ENCODE results near the gene HACD2. TPM values are rescaled to one million over a fixed set of nuclear protein-coding genes. Genes with fewer than 3 reads are reported as not detected.

The HACD2 gene
- 13.5 and 22.4 TPM in 2 replicates for total RNA-seq

- peak; percentile 98 for DNase-seq (ENCODE audit: low read depth in 2 of 2)
These were observed at the start of gene HACD2 for GRCh38 chr3:123584988-123585937. TSS of gene HACD2 (minus strand) at chr3:123585053. CDS start at chr3:123585027, 26 bp downstream.

- DNase-seq (ENCODE audit: low read depth in 2 of 2), result no peak
These were observed 49.5 kb upstream of the HACD2 start for GRCh38 chr3:123634149-123635051.

- no peak for DNase-seq (ENCODE audit: low read depth in 2 of 2)
These were observed 48.7 kb upstream of the HACD2 start for GRCh38 chr3:123633530-123633929.

GRCh38 chr3:123632161-123632655, 47.4 kb upstream of the HACD2 start:
- peak in 1 of 2 donors; percentile 69 for DNase-seq (ENCODE audit: low read depth in 2 of 2)

- no peak for DNase-seq (ENCODE audit: low read depth in 2 of 2)
These were observed 44.8 kb upstream of the HACD2 start for GRCh38 chr3:123629747-123630047.

GRCh38 chr3:123628996-123629746, 44.3 kb upstream of the HACD2 start:
- DNase-seq (ENCODE audit: low read depth in 2 of 2), result no peak

GRCh38 chr3:123627673-123628670, 43.1 kb upstream of the HACD2 start:
- DNase-seq (ENCODE audit: low read depth in 2 of 2), result no peak

- DNase-seq (ENCODE audit: low read depth in 2 of 2), result no peak
These were observed 42.0 kb upstream of the HACD2 start for GRCh38 chr3:123626881-123627280.

GRCh38 chr3:123624302-123624701, 39.4 kb upstream of the HACD2 start:
- DNase-seq (ENCODE audit: low read depth in 2 of 2), result no peak

GRCh38 chr3:123623346-123623880, 38.6 kb upstream of the HACD2 start:
- no peak for DNase-seq (ENCODE audit: low read depth in 2 of 2)

GRCh38 chr3:123622766-123623165, 37.9 kb upstream of the HACD2 start:
- DNase-seq (ENCODE audit: low read depth in 2 of 2), result no peak

- DNase-seq (ENCODE audit: low read depth in 2 of 2), result no peak
These were observed 37.0 kb upstream of the HACD2 start for GRCh38 chr3:123621850-123622189.

GRCh38 chr3:123621186-123621849, 36.5 kb upstream of the HACD2 start:
- no peak for DNase-seq (ENCODE audit: low read depth in 2 of 2)

- no peak for DNase-seq (ENCODE audit: low read depth in 2 of 2)
These were observed 35.5 kb upstream of the HACD2 start for GRCh38 chr3:123620343-123620742.

- DNase-seq (ENCODE audit: low read depth in 2 of 2), result peak in 1 of 2 donors; percentile 57
These were observed 34.1 kb upstream of the HACD2 start for GRCh38 chr3:123618768-123619484.

GRCh38 chr3:123618076-123618708, 33.3 kb upstream of the HACD2 start:
- no peak for DNase-seq (ENCODE audit: low read depth in 2 of 2)

- no peak for DNase-seq (ENCODE audit: low read depth in 2 of 2)
These were observed 31.7 kb upstream of the HACD2 start for GRCh38 chr3:123616593-123616992.

GRCh38 chr3:123613543-123613942, 28.7 kb upstream of the HACD2 start:
- no peak for DNase-seq (ENCODE audit: low read depth in 2 of 2)
